ENCODE results near the gene INO80B.
"Not testable (repeated sequence)": the region's sequence is repeated elsewhere in the genome, so short reads cannot be mapped to it uniquely, and the experiment has no call there.

Gene INO80B

GRCh38 chr2:74482801-74483674, 28.2 kb downstream of the INO80B start, which contains the start of the genes CCDC142 and TTC31:
Gene CCDC142, minus strand, starts transcription at chr2:74482998. Its CDS starts 161 bp downstream, at chr2:74482837.
Gene TTC31, plus strand, starts transcription at chr2:74483081. Its CDS starts 15 bp downstream, at chr2:74483096.
- DNase-seq = peak; percentile 96

DNA sequence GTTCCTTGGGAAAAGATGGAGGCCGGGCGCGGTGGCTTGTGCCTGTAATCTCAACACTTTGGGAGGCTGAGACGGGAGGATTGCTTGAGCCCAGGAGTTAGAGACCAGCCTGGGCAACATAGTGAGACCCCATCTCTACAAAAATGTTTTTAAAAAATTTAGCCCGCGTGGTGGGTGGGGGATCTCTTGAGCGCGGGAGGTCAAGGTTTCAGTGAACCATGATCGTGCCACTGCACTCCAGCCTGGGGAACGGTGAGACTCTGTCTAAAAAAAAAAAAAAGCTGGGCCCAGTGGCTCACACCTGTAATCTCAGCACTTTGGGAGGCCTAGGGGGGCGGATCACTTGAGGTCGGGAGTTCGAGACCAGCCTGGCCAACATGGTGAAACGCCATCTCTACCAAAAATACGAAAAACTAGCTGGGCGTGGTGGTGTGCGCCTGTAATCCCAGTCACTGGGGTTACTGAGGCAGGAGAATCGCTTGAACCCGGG, 28.8 kb downstream of the INO80B start:
- DNase-seq = not testable (repeated sequence)

DNA sequence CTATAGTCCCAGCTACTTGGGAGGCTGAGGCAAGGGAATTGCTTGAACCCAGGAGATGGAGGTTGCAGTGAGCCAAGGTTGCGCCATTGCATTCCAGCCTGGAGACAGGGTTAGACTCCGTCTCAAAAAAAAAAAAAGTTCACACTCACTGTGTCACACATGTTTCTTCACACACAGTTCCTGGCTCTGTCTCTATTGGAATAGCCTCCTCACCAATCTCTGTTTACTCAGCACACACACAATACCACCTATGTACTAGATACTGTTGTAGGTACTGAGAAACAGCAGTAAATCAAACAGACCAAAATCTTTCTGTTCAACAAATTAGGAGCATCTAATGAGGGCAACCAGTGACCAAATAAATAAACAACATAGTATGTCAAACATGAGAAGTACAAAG, 31.3 kb downstream of the INO80B start:
- DNase-seq = no peak

DNA sequence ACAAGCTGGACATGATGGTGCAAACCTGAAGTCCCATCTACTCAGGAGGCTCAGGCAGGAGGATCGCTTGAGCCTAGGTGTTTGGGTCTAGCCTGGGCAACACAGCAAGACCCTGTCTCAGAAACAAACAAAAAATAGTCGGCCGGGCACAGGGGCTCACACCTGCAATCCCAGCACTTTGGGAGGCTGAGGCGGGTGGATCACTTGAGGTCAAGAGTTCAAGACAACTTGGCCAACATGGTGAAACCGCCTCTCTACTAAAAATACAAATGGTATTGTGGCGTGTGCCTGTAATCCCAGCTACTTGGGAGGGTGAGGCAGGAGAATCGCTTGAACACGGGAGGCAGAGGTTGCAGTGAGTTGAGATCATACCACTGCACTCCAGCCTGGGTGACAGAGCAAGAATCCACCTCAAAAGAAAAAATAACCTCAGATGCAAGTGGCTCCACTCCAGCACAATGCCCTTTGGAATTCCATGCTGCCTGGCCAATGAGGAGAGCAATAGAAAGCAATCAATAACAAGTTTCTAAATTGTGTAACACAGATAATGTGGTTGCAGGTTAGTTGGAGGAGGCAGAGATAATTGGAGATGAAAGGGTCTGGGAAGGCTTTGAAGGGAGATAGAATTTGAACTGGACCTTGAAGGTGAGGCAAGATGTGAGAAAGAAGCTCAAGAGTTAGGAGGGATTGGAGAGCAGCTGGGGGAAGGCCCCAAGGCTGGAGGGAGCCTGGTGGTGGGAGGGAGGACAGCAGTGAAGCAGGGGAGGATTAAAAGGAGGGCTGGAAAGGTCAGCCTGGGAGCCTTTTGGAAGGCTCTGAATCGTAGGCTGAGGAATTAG, 34.0 kb downstream of the INO80B start:
- no peak for DNase-seq

DNA sequence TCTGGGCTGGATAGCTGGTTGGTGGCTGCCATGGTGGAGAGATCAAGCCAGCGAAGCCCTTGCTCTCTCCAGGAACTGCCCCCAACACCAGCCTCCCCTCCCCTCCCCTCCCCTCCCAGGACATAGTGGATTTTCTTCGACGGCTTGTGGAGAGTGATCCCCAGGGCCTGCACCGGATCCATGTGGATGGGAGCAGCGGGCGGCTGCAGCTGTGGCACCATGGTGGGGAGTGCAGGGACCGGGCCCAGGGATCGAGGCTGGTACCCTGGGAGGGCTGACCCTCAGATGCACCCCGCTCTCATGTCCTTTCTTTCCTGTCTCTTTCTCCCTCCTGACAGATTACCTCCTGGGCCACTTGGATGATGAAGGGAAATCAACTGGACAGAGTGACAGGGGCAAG, 35.0 kb downstream of the INO80B start:
- no peak for DNase-seq

DNA sequence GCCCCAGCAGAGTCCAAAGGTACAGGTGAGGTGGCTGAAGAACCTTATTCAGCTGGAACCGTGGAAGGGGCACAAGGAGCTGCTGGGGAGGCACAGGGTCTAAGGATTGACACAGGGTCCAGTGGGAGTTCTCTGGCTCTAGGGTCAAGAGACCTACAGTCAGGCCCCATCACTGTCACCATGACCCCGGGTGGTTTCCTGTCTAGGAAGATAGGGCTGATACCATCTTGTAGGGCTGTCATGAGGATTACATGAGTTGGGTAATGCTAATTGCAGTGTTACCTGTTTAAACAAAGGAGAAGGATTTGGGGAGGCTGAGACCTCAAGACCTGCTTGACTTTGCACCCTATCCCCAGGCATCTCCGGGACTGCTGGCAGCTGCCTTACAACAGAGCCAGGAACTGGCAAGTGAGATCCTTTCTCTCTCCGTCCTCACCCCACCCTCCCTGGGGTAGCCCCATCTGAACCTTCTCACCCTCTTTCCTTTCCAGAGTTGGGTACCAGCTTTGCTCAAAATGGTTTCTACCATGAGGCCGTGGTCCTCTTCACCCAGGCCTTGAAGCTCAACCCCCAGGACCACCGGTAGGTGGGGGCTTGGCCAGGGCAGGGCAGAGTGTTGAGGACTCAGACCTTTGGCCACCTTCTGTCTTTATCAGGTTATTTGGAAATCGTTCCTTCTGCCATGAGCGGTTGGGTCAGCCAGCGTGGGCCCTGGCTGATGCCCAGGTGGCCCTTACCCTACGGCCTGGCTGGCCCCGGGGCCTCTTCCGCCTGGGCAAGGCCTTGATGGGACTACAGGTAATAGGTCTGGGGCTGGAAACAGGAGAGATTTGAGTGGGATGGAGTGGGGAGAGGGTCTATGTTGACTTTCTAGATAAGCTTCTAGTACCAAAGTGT, 37.0 kb downstream of the INO80B start:
- no peak for DNase-seq

DNA sequence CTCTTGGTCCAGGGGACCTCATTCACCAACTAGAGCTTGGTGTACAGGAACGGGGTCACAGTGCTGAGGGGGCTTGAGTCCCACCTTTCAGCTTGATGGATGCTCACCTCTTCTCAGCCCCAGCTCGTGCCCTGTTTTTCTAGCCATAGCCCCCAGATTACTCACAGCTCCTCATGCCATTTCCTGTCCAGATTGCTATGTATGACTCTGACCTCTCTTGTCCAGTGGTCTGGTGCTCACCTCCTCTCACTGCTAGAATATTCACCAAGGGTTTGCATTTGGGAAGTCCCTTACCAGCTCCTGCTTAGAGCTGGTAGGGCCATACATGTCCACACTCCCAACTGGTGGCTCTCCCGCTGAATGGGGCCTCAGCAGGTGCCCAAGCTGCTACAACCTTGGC, 38.7 kb downstream of the INO80B start:
- DNase-seq = no peak

DNA sequence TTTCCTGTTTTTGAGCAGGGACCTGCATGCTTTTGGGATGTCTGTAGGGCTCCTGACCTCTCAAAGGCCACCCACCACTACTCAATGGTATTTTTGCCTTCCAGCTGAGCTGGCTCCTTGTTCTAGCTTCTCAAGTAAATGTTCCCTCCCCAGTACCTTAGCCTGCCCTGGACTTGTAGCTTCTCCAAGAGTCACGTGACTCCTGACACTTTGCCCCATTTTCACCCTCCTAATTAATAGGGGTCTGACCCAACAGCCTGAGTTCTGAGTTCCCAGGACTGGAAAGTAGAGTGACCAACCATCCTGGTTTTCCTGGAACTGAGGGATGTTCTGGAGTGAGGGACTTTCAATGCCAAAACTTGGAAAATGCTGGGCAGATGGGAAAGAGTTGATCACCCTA, 40.6 kb downstream of the INO80B start:
- no peak for DNase-seq

DNA sequence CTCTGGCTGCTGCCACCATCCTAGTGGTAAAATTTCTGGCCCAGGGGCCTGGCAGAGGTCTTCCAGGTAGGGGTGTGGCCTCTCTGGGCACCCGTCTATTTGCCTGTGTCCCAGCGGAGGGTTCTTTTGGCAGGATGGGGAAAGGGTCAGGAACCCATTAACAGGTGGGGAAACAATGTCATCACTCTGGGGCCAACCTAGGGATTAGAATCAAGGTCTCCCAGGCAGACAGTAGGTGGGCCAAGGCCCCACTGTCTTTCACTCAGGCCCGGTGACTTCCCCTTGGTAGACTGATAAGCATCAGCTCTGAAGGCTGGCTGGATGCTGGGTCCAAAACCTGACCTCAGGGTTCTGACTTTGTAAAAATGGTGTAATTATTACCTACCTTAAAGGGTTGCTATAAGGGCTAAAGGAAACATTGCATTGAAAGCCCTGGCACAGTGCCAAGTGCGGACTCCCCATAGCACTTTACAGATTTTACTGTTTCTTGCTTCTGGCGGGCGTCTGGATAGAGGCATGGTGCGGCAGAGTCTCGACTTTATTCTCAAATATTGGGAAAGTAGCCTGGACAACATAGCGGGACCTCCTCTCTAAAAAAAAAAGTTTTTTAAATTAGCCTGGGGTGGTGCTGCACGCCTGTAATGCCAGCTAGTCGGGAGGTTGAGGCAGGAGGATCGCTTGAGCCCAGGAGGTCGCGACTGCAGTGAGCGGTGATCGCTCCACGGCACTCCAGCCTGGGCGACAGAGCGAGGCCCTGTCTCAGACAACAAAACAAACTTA, 42.3 kb downstream of the INO80B start:
- DNase-seq = no peak

- DNase-seq = no peak
These were observed 43.1 kb downstream of the INO80B start for GRCh38 chr2:74497777-74498499.

DNA sequence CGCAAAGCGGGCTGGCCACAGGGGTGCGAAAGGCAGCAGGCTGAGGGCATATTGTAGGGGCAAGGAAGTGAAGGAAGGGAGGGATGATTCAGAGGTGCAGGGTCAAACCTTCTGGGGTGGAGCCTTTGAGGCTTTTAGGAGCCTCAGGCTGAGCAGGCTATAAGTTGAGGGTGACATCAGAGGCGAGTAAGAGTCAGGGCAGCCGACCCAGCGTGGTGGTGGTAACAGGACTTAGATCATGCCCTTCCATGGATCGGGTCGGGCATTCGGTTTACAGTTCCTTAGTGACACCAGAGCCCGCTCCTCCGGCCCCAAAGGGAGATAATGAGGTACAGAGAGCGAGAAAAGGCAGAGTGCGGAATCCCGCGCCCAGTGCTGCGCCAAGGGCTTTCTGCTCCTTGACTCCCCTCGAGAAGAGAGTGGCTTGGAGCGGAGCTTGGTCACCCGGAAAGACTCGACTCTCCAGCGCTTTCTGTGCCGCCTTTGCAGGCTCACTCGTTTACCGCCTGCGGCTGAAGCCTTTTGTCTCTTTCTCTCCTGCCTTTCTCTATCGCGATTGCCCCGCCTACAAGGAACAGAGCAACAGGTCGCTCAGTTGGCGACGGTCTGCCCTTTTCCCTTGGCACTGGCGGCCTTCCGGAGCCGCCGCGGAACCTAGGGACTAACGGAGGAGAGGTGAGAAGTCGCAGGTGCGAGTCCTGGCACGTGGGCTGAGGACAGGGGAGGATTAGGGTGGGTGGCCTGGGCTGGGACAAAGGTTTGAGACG, 43.8 kb downstream of the INO80B start:
- no peak for DNase-seq

DNA sequence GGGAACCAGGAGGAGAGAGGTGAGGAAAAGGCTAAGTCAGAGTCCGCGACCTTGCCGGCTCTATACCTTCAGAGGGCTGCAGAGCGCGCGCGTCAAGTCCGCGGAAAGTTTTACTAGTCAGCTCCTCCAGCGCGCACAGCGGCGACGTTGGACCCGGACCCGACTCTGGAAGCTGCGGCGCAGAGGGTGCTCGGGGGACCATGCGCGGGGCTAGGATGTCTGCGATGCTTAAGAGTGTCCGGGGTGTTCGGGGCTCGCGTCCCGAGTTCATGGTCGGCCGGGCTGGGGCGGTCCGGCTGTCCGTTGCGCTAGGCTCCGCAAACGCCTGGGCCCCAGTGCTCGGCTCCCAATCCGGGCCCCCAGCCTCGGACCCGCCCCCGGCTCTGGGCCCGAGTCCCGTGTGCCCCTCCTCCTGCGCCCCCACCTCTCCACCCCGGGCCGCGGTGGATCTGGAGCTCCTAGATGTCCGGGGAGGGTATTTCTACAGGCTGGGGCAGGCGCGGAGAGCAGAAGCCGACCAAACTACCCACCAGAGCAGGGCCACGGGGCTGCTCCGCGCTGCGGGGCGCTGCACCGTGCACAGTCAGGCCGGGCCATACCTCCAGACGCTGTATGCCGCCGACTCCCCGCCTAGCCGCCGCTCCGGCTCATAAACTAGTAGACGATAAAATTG, 44.5 kb downstream of the INO80B start, which contains the start of gene LBX2:
LBX2 (minus strand) TSS at position 337 of the 673 bp plus-strand sequence; CDS start at position 271, 66 bp downstream.
- no peak for DNase-seq

- DNase-seq = no peak
These were observed 45.2 kb downstream of the INO80B start for GRCh38 chr2:74499940-74500577.

DNA sequence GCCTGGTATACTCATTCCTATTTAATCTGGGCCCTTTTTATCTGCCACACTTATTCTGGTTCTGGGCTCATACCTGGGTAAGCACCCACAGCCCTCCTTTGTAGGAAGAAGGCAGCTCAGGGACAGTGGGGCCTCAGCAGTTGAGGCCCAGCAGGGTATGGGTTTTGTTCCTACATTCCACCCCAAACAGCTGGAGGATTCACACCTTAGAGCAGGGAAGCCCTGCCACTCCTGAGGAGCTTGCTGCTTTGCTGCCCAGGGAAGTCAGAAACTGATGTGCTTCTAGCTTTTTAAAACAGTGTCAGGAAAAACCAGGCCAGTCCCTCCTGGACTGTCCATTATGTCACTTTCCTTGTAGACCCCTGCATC, 45.7 kb downstream of the INO80B start:
- DNase-seq = no peak

DNA sequence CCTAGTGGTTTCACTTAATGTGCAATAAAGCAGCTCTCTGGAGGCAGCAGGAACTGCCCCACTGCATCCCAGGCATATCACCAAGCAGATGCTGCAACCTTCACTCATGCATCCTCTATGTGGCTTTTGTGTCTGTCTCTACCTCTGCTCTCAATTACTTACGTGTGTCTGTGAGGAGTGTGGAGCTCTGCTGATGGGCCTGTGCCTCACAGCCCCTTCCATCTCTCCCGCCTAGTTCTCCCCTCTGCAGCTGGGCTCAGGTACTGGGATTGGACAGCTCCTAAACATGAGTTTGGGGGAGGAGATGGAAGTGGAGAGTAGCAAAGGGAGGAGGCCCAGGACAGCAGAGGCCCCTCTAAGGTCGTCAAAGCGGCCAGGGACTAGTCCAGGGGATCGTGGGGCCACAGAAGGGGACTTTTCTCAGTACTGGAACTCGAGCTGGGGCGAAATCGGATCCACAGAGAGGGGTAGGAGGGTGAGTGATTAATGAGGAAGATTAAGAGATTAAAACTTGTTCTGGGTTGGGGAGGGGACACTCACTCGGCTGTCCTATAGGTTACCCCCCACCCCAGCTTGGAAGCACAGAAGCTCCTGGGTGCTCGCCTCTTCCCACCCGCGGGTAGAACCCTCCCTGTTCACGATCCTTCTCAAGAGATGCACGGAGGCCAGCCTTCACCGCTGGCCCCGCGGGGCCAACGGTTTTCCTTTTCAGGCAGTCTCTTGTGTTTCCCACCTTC, 46.6 kb downstream of the INO80B start:
- DNase-seq = no peak

DNA sequence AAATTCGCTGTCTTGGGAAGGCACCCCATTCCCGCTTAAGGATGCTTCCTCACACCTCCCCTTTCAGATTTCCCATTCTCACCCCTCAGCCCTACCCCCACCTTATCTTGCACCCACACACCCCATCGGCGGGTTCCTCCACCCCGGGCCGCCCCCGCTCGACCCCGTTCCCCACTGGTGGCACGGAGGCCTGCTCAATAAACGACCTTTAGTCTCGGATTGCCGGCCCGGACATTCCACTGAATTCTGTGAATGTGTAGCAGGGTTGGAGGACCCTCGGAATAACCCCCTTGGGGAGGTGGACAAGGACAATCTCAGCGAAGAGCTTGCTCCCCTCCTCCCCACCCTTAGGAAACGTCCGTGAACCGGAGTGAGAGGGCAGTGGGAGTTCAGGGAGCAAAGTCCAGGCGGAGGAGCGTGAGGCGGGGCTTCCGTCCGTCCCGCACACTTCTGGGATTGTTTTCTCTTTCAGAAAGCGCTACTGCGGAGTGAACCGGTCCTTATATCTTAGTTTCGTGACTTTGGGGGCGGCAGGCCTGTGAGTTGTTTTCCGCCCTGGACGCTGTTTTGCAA, 47.3 kb downstream of the INO80B start:
- DNase-seq = no peak

DNA sequence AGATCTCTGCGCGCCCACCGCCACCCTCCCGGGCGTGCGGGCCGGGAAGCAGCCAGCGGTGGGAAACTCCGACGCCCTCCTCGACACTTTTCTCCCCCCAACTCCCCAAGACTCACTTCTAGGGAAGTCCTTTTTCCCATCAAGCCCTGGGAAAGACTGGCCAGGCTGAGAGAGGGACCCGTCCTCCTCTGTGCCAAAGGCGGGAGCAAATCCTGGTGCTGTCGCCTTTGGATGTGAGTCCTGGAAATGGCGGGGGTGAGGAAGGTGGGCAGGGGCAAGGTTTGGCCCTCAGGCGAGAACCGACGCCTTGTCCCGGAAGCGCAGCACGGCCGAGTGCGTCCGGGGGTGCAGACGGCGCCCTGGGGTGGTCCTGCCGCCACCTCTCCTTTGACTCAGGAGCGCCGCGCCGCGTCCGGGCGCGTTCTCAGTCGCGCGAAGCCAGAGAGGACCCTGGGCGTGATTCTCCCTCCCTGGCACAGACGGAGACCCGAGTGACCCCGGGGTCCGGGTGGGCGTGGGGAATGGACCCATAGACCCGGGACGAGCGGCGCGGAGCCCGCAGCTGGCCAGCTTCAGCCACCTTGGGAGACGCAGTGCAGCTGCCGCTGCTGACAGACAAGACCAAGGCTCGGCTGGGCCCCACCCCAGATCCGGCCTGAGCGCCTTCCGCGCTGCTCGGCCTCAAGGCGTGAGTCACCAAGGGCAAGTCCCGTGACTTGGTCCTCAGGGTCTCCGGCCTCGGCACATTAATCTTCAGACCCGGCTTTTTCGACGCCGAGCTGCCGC, 48.0 kb downstream of the INO80B start:
- DNase-seq = no peak

Measured in NCI-H1694 (cell line).